ENCODE results near the gene SETD3.
A peak's percentile ranks its signal among the peaks of the same experiment; 100 is the strongest.

The SETD3 gene

DNA sequence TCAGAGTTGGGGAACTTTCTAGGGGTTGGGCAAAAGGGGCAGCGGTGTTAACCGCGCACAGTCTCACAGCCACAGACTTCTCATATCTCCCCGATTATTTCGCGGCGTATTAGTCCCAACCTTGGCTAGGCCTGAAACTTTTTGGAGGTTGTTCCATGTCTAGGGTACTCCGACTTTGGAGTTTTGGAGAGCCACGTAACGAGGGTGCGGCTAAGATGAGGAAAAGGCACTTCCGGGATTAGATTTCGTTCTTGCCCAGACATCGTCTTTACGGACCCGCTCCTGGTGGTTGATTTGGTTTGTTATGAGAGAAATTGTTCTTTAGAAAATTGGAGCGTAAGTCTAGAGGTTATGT is 1.1 kb upstream of the SETD3 start:
- peak; percentile 33 for DNase-seq

DNA sequence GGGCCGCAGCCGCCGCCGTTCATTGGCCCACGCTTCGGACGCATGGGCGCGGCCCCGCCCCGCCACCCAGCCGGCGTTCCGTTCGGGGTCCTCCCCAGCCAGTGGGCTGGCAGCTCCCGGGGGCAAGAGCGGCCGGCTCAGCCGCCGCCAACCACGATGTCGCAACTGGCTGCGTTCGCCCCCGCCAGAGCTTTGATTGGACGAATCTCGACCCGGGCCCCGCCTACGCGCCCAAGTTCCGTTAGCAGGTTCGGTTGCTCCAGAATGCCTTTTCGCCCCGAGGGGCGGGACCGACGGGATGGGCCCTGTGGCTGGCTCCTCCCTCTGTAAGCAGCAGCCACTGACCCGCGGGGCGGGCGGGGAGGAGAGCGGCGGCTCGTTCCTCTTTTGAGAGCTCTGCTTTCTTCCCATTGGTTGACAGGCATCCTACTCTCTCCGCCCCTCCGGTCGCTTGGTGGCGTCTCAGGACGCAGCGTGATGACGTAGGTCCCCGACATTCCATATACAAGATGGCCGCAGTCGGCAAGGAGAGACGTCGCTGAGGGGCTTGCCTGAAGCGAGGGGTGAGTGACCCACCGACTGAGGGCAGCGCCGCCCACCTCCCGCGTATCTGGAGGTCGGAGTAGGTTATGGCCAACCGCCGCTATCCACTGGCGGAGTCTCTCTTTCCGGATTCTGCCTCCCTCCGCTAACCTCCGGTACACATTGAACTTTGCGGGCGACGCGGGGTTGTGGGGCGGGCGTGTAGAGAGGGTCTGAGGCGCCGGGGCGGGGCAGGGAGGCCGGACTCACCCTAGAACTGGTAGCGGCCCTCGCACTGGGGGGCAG is 472 bp upstream of the SETD3 start, which contains the start of gene CCNK:
Gene CCNK (plus strand): TSS at position 493 of the 828 bp plus-strand sequence. CDS start 11,269 bp downstream, outside the sequence.
- DNase-seq: peak; percentile 100

DNA sequence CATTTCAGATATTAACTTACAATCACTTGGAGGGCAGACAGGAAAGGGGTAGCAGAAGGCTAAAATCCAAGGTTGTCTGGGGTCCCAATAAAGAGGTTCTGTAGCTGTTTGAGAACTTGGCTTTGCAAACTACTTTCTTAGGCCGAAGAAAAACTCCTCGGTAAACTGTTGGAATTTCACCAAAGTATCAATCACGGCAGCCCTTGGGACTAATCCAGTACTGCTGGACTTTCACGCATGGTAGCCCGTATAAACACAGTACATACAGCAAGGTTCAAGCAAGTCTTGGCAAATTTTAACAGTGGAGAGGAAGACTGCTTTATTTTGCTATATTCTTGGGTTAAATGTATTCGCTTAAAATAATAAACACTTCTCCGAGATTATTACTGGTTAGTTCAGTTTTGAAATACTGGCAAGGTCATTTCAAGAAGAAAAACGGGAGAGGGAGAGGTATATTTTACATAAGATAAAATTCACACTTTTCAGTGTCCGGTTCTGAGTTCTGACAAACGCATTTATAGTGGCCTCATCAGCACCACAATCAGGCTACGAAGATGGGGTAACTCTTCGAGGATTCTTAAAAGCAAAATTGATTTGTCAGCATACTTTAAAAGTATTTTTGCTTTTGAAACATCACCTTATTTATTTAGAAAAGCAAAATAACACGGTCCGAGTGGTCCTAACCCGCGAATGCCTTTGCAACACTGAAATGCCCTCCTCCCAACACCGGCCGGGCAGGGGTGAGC is 1.3 kb downstream of the SETD3 start:
- no peak for DNase-seq

DNA sequence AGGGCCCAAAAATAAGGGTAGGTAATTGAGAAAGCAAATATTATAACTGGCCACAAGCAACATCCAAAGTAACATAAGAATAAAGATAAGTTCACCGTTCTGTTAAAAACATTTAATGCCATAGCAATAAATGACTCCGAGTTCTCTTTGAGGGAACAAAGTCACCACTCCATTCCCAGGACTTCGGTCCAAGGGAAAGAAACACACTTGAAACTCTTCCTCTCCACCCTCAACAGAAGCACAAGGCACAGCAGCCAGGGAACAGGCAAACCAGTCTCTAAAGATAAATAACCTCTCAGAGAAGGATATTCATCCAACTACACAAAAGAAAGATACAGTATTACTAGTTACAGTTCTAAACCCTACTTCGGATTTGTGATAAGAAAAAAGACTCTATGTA is 2.5 kb downstream of the SETD3 start:
- no peak for DNase-seq

DNA sequence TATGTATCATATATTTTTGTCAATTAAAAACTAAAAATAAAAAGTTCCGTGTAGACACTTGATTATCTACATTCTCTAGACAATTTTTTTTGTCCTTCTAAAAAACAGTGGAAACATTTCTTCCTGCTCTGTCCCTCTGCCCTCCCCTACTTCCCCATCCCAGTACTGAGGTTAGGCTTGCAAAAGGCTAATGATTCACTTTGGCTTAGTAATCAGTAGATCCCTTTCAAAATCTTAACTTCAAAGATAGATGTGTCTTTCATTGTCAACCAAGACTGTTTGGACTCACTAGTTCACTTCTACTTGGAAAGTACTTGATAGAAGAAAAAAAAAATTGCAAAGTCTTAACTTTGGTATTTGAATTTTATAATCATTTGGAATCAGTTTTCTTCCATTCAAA is 3.8 kb downstream of the SETD3 start:
- peak; percentile 79 for DNase-seq

DNA sequence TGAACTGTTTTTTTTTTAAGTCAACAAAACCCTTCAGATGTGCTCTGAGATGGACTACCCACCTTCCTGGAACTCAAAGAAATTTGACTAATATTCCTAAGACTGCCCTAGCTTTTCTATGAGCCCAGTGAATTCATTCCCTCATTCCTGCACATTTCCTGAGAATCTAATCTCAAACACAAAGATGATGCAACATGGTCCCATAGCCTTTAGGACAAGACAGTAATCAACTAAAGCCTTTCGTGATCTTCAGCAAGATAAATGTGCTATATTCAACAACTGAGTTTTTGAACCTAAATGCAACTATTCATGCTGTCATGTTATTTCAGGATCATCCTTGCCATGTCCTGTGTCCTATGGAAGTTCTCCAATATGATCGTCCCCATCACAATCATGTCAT is 5.0 kb downstream of the SETD3 start:
- no peak for DNase-seq

DNA sequence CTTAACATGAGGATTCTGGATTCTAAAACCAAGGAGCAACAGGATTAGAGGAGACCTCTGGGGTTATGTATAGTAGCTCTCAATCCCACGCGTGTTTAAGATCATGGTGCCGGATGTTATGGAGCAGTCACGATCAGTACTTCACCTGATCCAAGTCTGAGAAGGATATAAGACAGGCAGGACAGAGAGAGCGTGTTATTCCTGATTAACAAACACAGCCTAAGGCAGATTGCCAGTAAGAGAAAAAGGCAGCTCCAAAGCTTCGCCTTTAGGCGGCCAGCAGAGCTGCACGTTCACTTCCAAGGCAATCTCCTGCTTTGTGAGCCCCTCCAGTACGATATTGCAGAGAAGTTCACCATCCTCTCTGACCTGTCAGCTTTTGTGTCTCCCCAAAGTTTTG is 5.5 kb downstream of the SETD3 start:
- DNase-seq: no peak

DNA sequence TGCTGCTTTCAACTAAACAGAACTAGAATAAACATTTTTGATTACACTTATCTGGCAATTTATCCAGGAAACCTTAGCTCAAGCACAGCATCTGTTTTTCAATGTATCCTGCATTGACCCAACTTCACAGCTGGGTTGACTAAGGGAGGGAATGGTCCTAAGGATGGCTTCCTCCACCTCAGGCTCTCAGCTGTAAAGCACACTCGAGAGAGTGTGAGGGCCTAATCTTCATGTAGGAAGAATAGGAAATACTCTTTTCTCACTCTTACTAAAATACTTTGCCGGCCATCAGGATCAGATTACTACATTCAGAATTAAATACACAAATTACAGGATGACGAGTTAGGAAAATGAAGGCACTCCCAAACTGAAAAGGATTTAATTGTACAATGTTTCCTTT is 7.2 kb downstream of the SETD3 start:
- no peak for DNase-seq

DNA sequence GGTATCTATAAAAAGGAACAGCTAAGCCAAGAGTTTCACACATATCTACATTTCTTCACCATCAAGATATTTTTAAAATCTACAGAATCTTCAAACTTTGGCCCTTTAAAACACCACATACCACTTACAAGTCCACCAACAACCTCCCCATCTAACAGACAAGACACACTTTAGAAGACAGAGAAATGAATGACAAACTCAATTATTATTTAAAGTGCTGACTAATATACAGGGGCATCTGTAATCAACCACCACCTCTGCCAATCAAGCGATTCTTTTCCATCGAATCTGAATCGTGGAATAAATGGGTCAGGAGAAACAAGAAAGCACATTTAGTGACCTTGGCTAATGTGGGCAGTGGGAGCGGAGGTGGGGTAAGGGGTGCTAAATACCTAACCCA is 7.7 kb downstream of the SETD3 start:
- DNase-seq: no peak

DNA sequence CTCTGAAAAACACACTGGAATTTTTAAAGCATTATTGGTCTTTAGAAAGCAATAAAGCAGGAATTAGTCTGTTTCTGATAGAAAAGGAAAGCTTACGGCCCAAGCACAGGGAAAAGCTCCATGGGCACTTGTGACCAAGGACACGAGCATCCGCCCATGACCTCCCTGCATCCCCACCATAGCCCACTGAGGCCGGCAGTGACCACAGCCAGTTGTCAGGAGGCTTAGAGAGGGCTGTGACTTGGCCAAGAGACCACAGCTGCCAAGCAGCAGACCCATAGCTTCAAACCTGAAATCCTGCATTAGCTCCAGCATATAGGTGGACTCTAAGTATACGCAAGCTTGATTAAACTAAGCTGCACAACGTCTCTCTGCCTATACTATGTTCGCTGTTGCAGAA is 8.9 kb downstream of the SETD3 start:
- DNase-seq: no peak

DNA sequence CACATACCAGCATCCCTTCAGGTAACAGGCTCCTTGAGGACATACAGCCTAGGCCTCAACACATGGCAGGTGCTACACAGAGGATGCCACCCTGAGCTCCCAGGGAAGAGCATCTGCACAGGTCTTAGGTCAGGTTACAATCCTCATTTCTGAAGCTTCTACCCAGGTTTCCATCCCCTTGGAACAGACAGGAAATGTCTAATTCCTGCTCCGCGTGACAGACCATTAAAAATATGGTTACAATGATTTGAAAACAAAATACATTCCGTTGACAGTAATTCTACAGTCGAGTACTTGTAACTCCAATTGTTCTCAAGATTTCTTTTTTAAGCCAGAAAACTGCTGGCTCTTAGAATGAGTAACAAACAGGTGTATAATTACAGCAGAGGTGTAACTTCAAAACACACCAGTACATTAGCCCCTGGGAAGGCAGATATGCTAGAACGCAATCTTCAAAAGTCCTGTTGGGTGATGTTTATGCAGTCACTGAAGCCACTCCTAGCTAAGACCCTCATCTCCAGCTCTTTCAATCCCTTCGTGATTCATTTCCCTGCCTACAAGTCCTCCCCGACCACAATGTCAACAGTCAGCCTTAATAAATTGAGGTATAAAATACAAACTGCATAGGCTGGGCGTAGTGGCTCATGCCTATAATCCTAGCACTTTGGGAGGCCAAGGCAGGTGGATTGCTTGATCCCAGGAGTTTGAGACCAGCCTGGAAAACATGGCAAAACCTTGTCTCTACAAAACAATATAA is 11.6 kb downstream of the SETD3 start:
- DNase-seq: no peak

DNA sequence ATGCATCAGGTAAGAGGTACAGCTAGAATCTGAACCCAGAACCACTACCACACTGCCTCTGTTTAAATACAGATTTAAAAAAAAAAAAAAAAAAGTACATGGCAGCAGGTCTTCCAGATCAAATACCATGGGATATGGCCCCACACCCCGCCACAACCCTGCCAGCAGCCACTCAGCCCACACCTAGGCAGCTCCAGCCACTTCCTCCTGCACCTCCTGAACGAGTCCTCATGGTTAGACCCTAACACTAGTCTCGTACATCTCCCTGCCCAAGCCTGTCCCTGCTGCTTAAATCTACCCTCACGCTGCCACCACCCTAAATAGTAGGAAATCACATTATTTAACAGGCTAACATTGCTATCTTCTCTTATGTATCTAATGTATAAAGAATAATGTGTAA is 12.6 kb downstream of the SETD3 start:
- no peak for DNase-seq

DNA sequence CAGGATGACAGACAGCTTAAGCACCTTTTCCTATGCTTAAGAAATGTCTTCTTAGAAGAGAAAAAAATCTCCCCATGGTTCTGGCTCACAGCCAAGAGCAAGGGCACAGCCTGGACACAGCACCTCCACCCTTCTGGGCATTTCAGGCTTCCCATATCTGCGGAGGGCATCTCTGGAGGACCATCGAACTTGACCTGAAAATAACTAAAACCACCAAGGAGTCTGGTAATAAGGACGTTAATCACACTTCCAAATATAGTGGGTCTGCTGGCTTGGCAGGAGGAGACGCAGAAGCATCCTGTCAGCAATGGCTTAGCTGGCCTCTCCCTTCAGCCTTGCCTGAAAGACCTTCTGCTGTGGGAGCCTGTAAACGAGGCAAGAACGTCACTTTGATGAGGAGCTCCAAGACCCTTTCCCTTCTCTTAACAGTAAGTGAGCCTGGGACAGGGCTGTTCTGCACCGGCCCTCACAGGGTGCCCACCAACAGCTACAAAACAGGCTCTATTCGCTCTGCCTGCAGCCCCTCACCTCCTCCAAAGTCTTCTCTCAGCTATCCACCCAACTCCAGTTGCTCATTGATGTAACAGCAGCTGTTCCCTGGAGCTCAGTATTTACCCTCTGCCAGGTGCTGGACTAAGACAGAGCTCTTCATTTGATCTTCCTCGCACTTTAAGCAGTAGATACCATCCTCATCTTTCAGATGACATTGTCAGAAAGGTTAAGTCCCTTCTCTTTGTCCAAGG is 13.2 kb downstream of the SETD3 start:
- no peak for DNase-seq

DNA sequence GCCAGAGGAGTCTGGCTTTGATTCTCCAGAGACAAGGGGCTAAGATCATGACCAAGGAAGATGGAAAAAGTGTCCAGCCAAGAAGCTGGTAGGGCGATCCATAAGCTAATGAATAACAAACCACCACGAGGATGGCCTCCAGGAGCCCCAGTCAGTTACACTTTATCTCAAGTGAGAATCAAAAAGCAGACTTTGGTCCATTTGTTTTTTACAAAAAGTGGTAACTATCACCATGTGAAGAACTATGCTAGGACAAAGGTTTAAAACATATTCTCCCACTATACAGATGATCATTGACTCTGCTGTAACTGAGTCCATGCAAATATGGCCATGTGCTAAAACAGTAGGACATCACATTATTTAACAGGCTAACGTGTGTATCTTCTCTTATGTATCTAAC is 13.9 kb downstream of the SETD3 start:
- DNase-seq: no peak

DNA sequence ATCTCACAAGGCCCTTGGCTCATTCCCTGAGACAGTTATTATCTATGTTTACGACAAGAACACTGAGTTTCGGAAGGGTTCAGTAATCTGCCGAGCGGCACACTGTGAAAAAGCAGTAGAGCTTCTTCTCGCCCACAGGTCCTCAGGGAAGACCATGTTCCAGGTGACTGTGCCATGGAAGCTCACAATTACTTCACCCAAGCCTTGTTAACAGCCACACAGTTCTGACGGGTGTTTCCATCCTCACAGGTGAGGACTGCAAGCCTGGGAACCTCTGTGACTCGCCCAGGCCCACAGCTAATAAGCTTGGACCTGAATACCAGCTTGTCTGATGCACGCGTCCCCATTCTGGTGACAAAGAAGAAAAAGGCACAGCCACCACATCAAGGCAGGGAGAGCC is 15.4 kb downstream of the SETD3 start:
- no peak for DNase-seq

DNA sequence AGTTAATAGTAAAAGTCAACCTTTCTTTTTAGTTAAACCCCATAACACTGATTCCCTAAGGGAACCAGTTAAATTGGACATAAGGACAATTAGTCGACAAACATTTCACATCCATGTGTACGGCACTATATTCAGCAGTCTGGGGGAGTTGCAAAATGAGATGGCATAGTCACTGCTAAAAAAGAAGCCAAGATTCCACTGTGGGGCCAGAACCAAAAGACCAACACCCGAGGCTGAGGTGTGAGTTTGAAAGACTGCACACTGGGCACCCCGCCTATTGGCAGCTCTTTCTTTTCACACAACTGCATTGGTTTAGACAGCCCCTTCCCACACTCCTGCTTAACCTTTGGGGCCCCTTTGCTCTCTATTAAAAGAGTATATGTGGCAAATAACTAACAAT is 16.7 kb downstream of the SETD3 start:
- DNase-seq: no peak

DNA sequence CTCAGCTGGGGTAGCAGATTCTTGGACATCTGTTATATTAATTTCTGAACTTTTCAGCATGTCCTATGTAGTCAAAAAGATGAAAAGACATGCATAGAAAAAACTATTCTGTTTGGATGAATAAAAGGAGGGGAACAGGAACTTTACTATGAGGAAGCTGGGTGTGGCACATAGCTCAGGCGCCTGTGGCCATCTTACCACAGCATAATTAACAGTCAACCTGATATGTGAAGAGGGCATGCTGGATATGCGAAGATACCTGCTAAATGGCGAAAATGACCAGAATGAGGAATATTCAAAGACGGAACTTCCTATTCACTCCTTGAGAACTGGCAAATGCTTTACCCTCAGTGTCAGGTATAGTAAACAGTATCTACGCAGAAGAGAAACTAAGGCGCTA is 18.4 kb downstream of the SETD3 start:
- no peak for DNase-seq

DNA sequence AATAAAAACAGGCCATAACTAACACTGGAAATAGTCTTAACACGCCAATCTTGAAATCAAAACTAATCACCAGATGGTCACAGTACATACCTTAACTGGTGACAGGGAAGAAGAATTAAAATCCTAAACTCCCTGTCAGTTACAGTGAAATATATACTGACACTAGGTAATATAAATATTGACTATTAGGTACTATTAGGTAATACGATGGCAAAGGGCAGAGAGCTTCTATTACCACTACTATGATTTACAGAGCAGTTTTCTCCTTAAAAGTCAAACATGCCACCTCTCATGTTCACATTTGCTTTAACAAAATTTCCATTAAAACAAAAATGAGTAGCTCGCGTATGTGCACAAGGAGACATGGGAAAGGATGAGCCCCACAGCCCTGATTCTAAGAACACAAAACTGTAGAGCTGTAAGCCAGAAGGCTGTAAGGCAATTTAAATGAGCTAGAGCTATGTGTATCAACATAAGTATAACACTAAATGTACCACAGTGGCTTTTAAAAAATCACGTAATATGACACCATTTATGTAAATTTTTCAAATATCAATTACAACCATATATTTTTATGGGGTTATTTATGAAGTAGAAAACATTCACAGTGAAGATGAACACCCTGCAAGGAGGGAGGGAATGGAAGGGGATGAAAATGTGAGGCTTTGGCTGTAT is 19.1 kb downstream of the SETD3 start:
- no peak for DNase-seq

DNA sequence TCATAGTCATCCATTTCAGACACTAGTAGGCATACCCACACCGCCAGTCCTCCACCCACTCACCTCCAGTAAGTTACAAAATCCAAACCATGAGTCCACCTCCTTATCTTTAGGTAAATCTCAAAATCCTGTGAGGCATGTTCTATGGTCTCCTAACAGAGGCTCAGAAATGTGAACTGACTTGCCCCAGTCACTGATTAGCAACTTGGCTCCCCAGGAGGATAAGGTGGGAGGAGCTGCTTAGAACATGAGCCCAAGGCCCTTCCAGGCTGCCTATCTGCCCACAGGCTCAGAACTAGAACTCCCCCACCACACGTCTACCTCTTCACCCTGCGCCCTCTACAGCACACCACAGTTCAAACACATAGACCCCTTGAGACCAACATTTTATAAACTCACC is 19.9 kb downstream of the SETD3 start:
- DNase-seq: no peak

DNA sequence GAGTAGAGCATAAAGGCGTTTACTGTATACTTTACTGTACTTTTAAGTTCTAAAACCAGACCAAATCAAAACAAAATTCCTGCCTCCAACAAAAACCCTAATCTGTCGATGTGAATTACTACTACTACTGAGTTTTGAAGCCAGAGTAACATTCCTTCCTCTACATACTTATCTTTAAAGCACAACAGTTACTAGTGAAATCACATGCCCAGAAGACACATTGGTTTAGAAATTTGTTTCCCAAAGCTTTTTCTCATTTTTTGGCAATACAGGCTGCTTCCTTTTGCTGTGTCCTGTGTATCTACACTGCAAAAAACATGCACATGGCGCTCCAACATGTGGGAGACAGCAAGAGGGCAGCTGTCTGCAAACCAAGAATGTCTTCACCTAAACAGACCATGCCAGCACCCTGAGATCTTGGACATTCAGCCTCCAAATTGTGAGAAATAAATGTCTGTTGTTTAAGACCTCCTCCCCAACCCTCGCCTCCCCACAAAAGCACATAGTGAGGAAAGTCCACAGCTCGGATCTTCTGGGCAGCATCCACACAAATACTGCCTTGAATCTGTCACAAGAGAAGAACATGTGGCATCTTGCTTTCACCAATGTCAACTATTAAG is 21.1 kb downstream of the SETD3 start:
- no peak for DNase-seq

DNA sequence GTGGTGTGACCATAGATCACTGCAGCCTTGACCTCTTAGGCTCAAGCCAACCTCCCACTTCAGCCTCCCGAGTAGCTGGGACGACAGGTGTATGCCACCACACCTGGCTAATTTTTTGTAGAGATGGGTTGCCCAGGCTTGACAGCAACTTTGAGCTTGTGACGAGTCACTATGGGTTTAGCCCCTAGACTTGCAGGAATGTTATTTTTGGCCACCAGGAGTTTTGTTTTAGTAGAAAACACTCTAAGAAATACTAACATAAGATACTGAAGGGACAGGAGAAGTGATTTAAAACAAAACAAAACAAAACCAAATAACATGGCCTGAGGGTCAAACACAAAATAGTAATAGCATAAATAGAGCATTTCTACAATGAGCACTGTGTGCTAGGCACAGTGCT is 26.4 kb downstream of the SETD3 start:
- DNase-seq: no peak

DNA sequence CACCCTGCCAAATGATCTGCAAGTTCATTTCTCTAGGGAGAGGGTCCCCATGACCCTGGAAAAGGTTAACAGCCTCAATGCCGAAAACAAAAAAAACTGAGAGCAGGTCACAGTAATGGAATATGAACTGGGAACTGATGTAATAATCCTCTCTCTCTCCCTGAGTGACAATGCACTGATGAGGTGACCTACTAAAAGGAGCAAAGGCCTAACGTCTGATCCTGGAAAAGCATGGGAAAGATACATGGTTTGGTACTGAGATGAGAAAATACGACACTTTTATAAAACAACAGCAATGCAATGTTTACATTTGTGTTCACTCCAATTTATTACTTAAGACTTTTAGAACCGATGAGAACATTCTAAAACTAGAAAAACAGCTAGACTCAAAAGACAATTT is 27.7 kb downstream of the SETD3 start:
- DNase-seq: no peak

Measured in MV-4-11 (cell line).